Suprapubic skin (tissue), 3 donors: Measurements from ENCODE around the gene FGD3.

Experiments used
- EP300 ChIP-seq: sonication (generic); formaldehyde crosslinking; IDR thresholded peaks from one replicate; pipeline ENCODE4 v1.6.1; 2017; ENCODE audit warnings: antibody characterized with exemption
- POLR2A ChIP-seq, 2 donors: fragments of 450-650 bp; IDR thresholded peaks; one replicate each; pipeline ENCODE4 v1.6.1; 2017; ENCODE audit warnings: antibody characterized with exemption in 2 of 2, mild to moderate bottlenecking in 2 of 2, moderate library complexity in 2 of 2
- TF ChIP-seq, protein P1 (sequence below), 2 donors: fragments of 200-600 bp in 1 of 2; fragments of 450-650 bp in 1 of 2; sonication (generic) in 1 of 2; IDR thresholded peaks; one replicate each; pipeline ENCODE4 v1.5.1; 2016 to 2019; ENCODE audit warnings: antibody characterized with exemption in 2 of 2, mild to moderate bottlenecking in 1 of 2, moderate library complexity in 1 of 2

GRCh38 chr9:92954049-92954861 is 6.9 kb downstream of the FGD3 start:
- TF ChIP-seq, protein P1, sequence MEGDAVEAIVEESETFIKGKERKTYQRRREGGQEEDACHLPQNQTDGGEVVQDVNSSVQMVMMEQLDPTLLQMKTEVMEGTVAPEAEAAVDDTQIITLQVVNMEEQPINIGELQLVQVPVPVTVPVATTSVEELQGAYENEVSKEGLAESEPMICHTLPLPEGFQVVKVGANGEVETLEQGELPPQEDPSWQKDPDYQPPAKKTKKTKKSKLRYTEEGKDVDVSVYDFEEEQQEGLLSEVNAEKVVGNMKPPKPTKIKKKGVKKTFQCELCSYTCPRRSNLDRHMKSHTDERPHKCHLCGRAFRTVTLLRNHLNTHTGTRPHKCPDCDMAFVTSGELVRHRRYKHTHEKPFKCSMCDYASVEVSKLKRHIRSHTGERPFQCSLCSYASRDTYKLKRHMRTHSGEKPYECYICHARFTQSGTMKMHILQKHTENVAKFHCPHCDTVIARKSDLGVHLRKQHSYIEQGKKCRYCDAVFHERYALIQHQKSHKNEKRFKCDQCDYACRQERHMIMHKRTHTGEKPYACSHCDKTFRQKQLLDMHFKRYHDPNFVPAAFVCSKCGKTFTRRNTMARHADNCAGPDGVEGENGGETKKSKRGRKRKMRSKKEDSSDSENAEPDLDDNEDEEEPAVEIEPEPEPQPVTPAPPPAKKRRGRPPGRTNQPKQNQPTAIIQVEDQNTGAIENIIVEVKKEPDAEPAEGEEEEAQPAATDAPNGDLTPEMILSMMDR (IDR thresholded peaks at IDR 0.05) = no peak
- no peak for TF ChIP-seq EP300
- no peak for TF ChIP-seq POLR2A (IDR thresholded peaks at IDR 0.05)
